CD4-positive, alpha-beta T cell treated with Interleukin-17A for 4 hours (primary cell): Measurements from ENCODE around the gene NEK10.
"Not testable (repeated sequence)": the region's sequence is repeated elsewhere in the genome, so short reads cannot be mapped to it uniquely, and the experiment has no call there.

Source experiments
- DNase-seq: peaks from one replicate; pipeline ENCODE4 v3.0.0-alpha.2; 2020; ENCODE audit warnings: mixed read lengths

Gene NEK10

GRCh38 chr3:27349832-27350231, 19.4 kb downstream of the NEK10 start:
- no peak for DNase-seq

GRCh38 chr3:27345959-27346865, 23.0 kb downstream of the NEK10 start:
- DNase-seq: no peak

- DNase-seq: no peak
These were observed 23.7 kb downstream of the NEK10 start for GRCh38 chr3:27345493-27345892.

GRCh38 chr3:27345045-27345444, 24.1 kb downstream of the NEK10 start:
- no peak for DNase-seq

GRCh38 chr3:27344192-27344591, 25.0 kb downstream of the NEK10 start:
- DNase-seq: no peak

- no peak for DNase-seq
These were observed 26.9 kb downstream of the NEK10 start for GRCh38 chr3:27342267-27342666.

GRCh38 chr3:27340534-27340933, 28.6 kb downstream of the NEK10 start:
- no peak for DNase-seq

GRCh38 chr3:27335571-27335970, 33.6 kb downstream of the NEK10 start:
- DNase-seq: no peak

GRCh38 chr3:27333843-27334242, 35.3 kb downstream of the NEK10 start:
- DNase-seq: no peak

- DNase-seq: not testable (repeated sequence)
These were observed 40.0 kb downstream of the NEK10 start for GRCh38 chr3:27328982-27329762.

GRCh38 chr3:27326629-27327545, 42.3 kb downstream of the NEK10 start:
- no peak for DNase-seq

GRCh38 chr3:27326202-27326601, 43.0 kb downstream of the NEK10 start:
- DNase-seq: no peak

- DNase-seq: no peak
These were observed 43.8 kb downstream of the NEK10 start for GRCh38 chr3:27325419-27325818.

GRCh38 chr3:27324686-27325085, 44.5 kb downstream of the NEK10 start:
- DNase-seq: no peak

GRCh38 chr3:27323087-27323570, 46.1 kb downstream of the NEK10 start:
- no peak for DNase-seq

- DNase-seq: no peak
These were observed 46.5 kb downstream of the NEK10 start for GRCh38 chr3:27322634-27323033.

- DNase-seq: no peak
These were observed 49.2 kb downstream of the NEK10 start for GRCh38 chr3:27319847-27320526.

GRCh38 chr3:27319304-27319703, 49.9 kb downstream of the NEK10 start:
- DNase-seq: no peak

GRCh38 chr3:27317096-27317495, 52.1 kb downstream of the NEK10 start:
- no peak for DNase-seq

GRCh38 chr3:27315003-27315402, 54.2 kb downstream of the NEK10 start:
- DNase-seq: no peak

- DNase-seq: peak; percentile 7
These were observed 57.0 kb downstream of the NEK10 start for GRCh38 chr3:27312044-27312668.

- DNase-seq: no peak
These were observed 57.8 kb downstream of the NEK10 start for GRCh38 chr3:27311400-27311799.
